ENCODE data around the gene CD244. TPM values are rescaled to one million over a fixed set of nuclear protein-coding genes. Genes with fewer than 3 reads are reported as not detected.
"Not testable (repeated sequence)": the region's sequence is repeated elsewhere in the genome, so short reads cannot be mapped to it uniquely, and the experiment has no call there.

Gene CD244
- not detected in 2 replicates for total RNA-seq

- DNase-seq (ENCODE audit: low read depth), result no peak
Observed at GRCh38 chr1:160862203-160863060, at the start of gene CD244. TSS of gene CD244 (minus strand) at chr1:160862887. CDS start at chr1:160862677, 210 bp downstream.

DNA sequence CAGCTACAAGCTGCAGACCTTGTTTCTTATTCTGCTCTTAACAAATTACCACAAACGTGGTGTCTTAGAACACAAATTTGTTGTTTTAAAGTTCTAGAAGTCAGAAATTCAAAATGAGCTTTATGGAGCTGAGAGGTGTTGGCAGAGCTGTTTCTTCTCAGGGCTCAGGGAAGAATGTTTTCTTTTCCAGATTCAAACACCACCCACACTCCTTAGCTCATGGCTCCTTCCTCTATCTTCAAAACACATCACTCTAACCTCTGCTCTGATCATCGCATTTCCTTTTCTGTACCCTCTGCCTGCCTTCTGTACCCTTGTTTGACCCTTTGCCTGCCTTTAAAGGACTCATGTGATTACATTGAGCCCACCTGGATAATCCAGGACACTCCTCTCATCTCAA lies 49.2 kb upstream of the CD244 start:
- no peak for DNase-seq (ENCODE audit: low read depth)

DNA sequence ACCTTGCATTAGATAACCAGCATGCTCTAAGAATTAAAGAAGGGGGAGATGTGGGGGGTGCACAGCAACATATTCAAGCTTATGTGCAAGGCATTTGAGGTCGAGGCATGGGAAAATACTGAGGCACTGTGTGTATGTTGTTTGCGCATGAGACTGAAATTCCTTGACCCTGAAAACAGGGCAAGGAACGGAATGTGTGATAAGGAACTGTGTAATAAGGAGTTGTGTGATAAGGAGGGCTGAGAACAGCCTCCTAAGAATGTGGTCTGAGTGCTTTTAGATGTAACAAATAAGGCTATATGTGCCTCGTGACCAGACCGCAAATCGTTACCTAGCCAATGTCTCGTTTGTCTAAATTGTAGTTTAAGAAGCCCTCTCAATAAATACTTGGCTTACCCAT lies 48.8 kb upstream of the CD244 start:
- DNase-seq (ENCODE audit: low read depth), result peak; percentile 2

GRCh38 chr1:160910170-160910750 lies 47.6 kb upstream of the CD244 start:
- DNase-seq (ENCODE audit: low read depth), result no peak

DNA sequence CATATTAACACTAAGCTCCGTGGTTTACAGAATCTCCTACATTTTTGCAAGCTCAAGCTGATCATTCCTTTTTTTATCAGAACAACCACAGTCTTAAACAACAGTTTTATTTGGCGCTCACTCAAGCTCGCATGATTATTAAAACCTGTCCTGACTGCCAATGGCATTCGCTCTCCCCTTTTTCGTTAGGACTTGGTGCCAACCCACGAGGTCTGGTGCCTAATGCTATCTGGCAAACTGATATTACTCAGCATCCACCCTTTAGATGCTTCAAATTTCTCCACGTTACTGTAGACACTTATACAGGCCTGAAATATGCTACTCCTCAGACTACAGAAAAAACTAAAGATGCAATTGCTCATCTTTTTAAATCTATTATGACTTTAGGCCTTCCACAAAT lies 45.3 kb upstream of the CD244 start:
- DNase-seq (ENCODE audit: low read depth), result no peak

DNA sequence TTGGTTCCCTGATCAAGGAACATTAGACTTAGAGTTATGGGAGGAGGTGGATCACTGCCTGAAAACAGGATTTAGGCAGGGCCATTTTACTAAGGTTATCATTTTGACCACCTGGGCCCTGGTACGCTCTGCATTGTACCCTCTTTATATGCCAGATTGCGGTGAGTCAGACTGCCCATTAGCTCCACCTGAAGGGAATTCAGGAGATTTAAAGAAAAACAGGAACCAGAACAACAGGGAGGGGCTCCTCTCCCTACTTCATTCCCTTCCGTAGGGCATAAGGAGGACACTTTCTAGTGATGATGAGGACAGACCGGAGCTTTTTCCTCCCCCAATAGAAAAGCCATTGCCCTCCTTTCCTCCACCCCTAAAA lies 42.9 kb upstream of the CD244 start:
- no peak for DNase-seq (ENCODE audit: low read depth)

- DNase-seq (ENCODE audit: low read depth), result no peak
Observed at GRCh38 chr1:160904783-160905616, 42.3 kb upstream of the CD244 start.

DNA sequence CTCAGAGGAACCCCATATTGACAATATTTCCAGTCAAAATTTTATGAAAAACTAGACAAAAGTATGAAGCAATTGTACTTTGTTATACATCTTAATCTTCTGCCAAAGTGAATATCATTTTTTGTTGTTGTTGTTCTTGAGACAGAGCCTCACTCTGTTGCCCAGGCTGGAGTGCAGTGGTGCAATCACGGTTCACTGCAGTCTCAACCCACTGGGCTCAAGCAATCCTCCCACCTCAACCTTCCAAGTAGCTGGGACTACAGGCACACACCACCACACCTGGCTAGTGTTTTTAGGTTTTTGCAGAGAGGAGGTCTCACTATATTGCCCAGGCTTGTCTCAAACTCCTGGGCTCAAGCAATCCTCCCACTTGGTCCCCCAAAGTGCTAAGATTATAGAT lies 39.6 kb upstream of the CD244 start:
- not testable (repeated sequence) for DNase-seq (ENCODE audit: low read depth)

DNA sequence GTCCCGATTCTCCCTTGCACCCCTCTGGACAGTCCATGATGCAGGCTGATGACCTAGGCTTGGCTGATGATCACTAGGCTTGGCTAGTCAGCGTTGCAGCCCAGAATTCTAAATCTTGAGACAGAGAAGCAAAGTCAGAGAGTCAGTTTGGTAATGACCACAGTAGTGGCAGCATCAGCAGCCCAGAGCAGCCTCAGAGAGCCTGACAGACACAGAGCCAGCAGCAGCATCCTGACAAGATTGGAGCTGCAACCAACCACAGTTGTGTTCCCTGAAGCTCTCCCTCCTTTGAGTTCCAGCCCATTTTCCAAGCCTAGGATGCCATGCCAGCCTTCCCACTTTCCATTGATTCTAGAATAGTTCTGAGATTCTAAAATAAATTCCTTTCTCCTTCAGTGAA lies 39.1 kb upstream of the CD244 start:
- no peak for DNase-seq (ENCODE audit: low read depth)

DNA sequence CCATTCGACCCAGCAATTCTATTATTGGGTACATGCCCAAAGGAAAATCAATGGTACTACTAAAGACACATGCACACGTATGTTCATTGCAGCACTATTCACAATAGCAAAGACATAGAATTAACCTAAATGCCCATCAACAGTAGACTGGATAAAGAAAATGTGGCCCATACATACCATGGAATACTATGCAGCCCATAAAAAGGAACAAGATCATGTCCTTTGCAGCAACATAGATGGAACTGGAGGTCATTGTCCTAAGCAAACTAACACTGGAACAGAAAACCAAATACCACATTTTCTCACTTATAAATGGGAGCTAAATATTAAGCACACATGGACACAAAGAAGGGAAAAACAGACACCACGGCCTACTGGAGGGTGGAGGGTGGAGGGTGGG lies 38.0 kb upstream of the CD244 start:
- DNase-seq (ENCODE audit: low read depth), result not testable (repeated sequence)

DNA sequence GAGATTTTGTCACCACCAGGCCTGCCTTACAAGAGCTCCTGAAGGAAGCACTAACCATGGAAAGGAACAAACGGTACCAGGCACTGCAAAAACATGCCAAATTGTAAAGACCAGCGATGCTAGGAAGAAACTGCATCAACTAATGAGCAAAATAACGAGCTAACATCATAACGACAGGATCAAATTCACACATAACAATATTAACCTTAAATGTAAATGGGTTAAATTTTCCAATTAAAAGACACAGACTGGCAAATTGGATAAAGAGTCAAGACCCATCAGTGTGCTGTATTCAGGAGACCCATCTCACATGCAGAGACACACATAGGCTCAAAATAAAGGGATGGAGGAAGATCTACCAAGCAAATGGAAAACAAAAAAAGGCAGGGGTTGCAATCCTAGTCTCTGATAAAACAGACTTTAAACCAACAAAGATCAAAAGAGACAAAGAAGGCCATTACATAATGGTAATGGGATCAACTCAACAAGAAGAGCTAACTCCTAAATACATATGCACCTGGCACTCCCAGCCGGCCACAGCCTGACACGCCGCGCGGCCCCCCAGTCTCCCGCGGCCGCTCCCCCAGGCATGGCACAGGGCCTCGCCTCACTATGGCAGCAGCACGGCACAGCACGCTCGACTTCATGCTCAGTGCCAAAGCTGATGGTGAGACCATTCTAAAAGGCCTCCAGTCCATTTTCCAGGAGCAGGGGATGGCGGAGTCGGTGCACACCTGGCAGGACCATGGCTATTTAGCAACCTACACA lies 31.9 kb upstream of the CD244 start:
- not testable (repeated sequence) for DNase-seq (ENCODE audit: low read depth)

DNA sequence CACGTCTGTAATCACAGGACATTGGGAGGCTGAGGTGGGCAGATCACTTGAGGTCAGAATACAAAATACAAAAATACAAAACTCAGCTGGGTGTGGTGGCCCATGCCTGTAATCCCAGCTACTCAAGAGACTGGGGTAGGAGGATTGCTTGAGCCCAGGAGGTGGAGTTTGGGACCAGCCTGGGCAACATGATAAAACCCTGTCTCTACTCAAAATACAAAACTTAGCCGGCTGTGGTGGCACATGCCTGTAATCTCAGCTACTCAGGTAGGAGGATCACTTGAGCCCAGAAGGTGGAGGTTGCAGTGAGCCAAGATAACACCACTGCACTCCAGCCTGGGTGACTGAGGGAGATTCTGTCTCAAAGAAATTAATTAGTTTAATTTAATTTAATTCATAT lies 28.8 kb upstream of the CD244 start:
- no peak for DNase-seq (ENCODE audit: low read depth)

- DNase-seq (ENCODE audit: low read depth), result no peak
Observed at GRCh38 chr1:160888926-160889325, 26.2 kb upstream of the CD244 start.

DNA sequence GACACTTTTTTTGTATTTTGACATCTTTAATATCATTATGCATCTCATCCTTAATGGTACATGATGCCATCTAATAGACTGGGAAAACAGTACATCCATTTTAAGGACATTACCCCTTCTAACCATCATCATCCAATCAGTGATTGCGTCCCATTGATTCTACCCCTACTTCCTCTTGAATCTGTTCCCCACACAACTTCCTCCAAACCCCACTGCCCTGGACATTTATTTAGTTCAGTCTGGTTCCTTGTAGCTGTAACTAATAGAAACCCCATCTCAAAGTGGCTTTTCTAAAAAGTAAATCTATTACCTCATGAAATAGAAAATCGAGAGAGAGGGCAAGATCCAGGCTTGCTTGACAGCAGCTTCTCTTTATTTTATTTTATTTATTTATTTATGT lies 24.4 kb upstream of the CD244 start:
- no peak for DNase-seq (ENCODE audit: low read depth)

DNA sequence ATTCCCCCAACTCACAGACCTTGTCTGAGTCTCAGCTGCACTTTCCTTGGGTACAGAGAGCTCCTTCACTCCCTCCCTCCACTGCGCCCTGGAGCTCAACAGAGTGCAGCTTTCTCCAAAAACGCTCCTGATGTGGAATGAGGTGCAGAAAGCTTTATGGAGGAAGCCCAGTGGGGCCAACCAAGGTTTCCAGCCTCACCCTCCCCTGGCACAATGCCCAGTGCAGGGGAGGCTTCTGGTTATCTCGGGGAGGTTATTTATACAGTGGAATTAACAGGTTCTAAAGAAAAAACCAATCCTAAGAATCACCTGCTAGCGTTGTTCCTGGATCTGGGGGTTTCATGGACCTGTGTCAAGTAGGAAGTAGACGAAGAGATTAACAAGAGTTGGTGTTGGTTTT lies 22.4 kb upstream of the CD244 start, which contains the start of gene ITLN1:
ITLN1 (minus strand) TSS at position 139 of the 400 bp plus-strand sequence. CDS start 303 bp downstream, outside the sequence.
- DNase-seq (ENCODE audit: low read depth), result no peak

DNA sequence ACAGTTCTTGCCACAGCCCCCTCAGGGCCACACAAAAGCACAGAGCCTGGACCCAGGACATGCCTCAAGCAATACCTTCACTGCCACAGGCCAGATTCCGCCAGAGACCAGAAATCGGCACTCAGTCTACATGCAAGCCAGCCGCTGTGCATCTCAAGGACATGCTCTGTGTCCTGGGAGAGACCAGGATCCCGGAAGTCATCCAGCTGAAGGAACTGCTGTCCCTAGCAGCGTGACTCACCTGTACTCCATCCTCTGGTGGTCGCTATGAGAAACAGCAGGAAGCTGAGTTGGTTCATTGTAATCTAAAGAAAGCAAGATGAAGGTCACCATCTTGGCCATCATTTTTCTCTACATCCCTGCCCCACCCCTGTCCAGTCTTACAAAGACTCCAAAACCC lies 21.9 kb upstream of the CD244 start:
- DNase-seq (ENCODE audit: low read depth), result no peak

DNA sequence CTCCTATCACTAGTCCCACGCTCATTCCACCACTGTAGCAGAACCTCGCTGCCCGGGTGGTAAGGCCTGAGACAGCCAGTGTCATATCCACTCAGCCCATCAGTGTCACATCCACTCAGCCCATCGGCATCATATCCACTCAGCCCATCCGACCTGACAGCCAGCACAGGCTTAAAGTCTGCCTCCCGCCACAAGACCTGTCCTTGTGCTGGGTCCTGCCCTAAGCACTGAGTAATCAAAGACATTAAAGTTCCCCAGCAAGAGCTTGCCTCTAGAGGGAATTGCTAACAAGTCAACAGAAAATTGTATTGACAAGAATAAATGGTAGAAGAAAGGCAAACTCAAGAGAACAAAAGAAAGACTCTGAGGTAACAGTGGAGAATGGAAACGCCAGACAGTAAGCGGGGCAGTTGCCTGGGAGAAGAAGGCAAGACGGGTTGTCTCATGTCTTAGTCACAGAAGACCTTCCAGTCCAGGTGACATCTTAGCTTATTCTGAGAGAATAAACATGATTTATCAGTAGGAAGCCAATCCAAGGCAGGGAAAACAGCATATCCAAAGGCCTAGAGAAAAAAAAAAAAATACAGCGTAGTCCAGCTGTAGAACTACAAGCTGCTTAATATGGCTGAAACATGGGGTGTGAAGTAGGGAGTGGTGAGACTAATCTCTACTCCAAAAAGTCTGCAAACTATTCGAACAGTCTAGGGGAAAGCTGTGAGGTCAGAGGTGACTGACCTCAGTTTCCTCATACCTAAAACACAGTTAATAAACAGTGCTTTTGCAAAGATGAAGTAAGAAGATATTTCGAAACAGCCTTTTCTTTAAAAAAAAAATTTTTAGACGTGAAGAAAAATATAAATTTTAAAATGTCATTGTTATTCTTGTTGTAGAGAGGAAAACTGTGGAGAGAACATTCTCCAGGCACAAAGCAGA lies 21.2 kb upstream of the CD244 start:
- no peak for DNase-seq (ENCODE audit: low read depth)

DNA sequence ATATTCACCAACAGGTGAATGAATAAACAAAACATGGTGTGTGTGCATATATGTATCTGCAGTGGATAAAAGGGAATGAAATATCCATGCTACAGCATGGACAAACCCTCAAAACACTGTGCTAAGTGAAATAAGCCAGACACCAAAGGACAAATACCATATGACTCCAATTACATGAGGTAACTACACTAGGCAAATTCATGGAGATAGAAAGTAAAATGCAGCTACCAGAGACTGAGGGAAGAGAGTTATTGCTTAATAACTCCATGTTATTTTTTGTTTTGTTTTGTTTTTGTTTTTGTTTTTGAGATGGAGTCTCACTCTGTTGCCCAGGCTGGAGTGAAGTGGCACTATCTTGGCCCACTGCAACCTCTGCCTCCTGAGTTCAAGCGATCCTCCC lies 19.9 kb upstream of the CD244 start:
- DNase-seq (ENCODE audit: low read depth), result no peak

DNA sequence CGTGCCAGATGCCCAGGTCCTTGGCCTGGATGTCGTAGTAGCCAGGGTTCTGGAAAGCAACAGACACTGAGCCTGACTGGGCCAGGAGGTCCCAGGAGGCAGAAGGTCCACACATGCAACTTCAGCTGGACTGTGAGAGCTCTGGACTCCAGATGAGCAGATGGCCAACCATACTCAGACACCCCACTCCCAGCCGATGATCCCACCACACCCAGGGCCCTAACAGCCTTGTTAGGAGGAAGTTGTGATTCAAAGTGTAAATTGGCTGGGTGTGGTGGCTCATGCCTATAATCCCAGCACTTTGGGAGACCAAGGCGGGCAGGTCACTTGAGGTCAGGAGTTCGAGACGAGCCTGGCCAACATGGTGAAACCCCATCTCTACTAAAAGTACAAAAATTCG lies 18.6 kb upstream of the CD244 start:
- DNase-seq (ENCODE audit: low read depth), result not testable (repeated sequence)

- DNase-seq (ENCODE audit: low read depth), result no peak
Observed at GRCh38 chr1:160880216-160880615, 17.5 kb upstream of the CD244 start.

DNA sequence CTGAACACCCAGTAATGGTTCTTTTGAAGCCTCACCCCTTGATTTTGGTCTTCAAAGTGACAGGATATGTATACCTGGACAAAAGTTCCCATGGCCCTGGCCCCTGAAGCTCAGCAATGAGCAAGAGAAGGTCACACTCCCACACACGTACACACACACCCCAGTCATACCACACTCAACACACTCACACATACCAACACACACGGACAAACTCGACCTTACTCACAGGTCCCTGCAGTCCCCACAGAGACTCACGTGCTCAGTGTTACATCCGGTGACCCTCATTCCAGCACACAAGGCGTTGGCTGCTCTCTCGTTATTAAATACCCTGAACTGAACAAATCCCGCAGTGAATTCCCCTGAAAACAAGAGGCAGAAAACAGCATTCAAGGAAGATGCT lies 16.4 kb upstream of the CD244 start:
- no peak for DNase-seq (ENCODE audit: low read depth)

Measured in renal cortical epithelial cell (primary cell).